Panc1 (cell line): ENCODE measurements around the gene MADD.

ENCODE experiments used
- POLR2AphosphoS5 ChIP-seq: IDR thresholded peaks from 2 replicates; pipeline ENCODE4 v1.6.1; 2012; ENCODE audit warnings: mild to moderate bottlenecking, low read depth, low read length, moderate library complexity
- TCF7L2 ChIP-seq: IDR thresholded peaks from 2 replicates; pipeline ENCODE4 v1.6.1; 2011; ENCODE audit warnings: mild to moderate bottlenecking, low read depth, low read length, inconsistent platforms
- TF ChIP-seq, protein P1 (sequence below): fragments of 450-650 bp; IDR thresholded peaks from 2 replicates; pipeline ENCODE4 v1.5.1; 2017; ENCODE audit warnings: mild to moderate bottlenecking

GRCh38 chr11:47358731-47359051 lies 88.8 kb downstream of the MADD start:
- TF ChIP-seq, protein P1, sequence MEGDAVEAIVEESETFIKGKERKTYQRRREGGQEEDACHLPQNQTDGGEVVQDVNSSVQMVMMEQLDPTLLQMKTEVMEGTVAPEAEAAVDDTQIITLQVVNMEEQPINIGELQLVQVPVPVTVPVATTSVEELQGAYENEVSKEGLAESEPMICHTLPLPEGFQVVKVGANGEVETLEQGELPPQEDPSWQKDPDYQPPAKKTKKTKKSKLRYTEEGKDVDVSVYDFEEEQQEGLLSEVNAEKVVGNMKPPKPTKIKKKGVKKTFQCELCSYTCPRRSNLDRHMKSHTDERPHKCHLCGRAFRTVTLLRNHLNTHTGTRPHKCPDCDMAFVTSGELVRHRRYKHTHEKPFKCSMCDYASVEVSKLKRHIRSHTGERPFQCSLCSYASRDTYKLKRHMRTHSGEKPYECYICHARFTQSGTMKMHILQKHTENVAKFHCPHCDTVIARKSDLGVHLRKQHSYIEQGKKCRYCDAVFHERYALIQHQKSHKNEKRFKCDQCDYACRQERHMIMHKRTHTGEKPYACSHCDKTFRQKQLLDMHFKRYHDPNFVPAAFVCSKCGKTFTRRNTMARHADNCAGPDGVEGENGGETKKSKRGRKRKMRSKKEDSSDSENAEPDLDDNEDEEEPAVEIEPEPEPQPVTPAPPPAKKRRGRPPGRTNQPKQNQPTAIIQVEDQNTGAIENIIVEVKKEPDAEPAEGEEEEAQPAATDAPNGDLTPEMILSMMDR, result no peak
- TF ChIP-seq TCF7L2, result no peak
- TF ChIP-seq POLR2AphosphoS5, result no peak
